GM18517 (cell line): ENCODE measurements around the gene DHRS3.

Experiments
- ATAC-seq: cut with Tn5 transposase; IDR thresholded peaks from one replicate; pipeline ENCODE4 v1.9.1; 2021; ENCODE audit warnings: mild to moderate bottlenecking, moderate library complexity; ENCODE audit not compliant: unreplicated experiment

DHRS3 gene

DNA sequence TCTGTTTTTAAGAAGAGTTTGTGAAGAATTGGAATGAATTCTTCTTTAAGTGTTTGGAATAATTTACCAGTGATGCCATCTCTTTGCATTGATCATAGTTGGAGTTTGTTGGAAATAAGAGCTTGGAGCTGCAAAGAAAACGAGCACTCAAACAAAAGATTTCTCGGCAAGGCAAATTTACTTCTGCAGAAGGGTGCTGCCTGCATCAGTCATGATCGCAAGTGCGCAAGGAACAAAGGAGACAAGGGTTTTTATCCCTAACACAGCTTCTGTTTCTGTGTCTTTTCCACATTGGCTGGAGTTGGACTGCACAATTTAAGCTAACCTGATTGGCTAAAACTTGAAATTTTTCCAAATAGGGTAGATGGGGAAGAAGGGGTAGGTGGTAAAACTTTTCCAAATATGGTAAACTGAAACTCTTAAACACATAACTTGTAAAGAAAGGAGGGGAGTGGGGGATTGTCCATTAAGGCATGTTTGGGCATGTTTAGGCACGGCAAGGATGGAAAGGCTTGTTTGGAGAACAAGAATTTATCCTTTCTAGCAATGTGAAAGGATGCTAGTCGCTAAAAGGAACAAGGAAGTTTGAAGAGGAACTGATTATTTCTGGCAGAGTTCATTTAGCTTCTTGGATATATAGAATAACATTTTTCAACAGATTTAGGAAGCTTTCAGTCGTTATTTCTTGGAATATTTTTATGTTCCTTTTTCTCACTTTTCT lies 22.4 kb upstream of the DHRS3 start:
- ATAC-seq = no peak

- ATAC-seq = no peak
These were observed 19.7 kb upstream of the DHRS3 start for GRCh38 chr1:12637693-12638092.

GRCh38 chr1:12636098-12636950 lies 18.3 kb upstream of the DHRS3 start:
- ATAC-seq = no peak

DNA sequence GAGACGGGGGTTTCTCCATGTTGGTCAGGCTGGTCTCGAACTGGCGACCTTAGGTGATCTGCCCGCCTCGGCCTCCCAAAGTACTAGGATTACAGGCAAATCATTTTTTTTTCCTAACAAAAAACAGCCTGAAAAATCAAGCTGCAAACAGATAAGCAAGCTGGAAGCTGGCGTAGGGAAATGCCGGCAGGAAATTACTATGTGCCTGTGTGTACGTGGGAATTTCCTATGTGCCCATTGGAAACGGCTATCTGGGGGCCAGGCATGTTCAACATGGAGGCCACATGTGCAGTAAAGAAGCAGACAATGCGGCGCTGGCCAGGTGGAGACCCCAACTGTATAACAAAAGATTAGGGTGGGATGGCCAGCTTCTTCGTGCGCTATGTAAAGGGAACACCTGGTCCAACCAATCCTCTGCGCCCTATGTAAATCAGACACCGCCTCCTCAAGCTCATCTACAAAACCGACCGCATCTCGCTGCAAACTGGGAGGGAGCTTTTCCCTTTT lies 16.7 kb upstream of the DHRS3 start:
- ATAC-seq = no peak

GRCh38 chr1:12634156-12634555 lies 16.1 kb upstream of the DHRS3 start:
- no peak for ATAC-seq

- ATAC-seq = no peak
These were observed 13.6 kb upstream of the DHRS3 start for GRCh38 chr1:12631571-12631970.

- no peak for ATAC-seq
These were observed 13.0 kb upstream of the DHRS3 start for GRCh38 chr1:12630946-12631530.

- no peak for ATAC-seq
These were observed 12.2 kb upstream of the DHRS3 start for GRCh38 chr1:12629985-12630760.

GRCh38 chr1:12629511-12629956 lies 11.5 kb upstream of the DHRS3 start:
- no peak for ATAC-seq

DNA sequence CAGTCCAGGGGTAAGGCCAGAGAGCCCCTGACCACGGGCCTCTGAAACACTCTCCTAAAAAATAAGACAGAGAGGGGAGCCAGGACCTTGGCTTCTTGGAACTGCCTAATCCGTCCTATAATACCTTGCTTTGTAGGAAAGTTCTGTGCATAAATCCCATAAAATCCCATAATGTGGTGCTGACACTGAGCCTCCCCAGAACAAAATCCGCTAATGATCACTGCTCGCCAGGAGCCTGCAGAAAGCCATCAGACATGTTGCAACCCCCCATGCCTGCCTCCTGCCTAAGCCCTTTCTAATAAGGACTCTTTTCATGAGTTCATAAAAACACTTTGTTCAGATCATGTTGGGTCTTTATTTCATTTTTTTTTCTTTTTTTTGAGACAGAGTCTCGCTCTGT lies 9.3 kb upstream of the DHRS3 start:
- ATAC-seq = no peak

GRCh38 chr1:12626888-12627287 lies 8.9 kb upstream of the DHRS3 start:
- no peak for ATAC-seq

DNA sequence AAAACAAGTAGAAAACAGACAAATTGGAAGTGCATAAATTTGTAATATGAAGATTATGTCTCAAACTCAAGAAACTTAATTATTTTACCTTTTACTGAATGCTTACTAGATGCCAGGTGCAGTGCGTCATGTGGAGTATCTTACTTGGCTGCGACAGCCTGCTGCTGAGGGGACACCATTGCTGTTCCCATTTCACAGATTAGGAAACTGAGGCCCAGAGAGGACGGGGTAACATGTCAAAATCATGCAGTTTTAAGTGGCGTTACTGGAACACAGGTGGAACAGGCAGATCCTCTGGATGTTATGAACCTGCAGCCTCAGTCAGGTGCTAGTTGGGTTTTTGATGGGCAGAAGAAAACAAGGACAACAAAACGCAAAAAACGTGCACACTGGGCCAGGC lies 7.3 kb upstream of the DHRS3 start:
- no peak for ATAC-seq

- no peak for ATAC-seq
These were observed 4.5 kb upstream of the DHRS3 start for GRCh38 chr1:12622506-12622905.

DNA sequence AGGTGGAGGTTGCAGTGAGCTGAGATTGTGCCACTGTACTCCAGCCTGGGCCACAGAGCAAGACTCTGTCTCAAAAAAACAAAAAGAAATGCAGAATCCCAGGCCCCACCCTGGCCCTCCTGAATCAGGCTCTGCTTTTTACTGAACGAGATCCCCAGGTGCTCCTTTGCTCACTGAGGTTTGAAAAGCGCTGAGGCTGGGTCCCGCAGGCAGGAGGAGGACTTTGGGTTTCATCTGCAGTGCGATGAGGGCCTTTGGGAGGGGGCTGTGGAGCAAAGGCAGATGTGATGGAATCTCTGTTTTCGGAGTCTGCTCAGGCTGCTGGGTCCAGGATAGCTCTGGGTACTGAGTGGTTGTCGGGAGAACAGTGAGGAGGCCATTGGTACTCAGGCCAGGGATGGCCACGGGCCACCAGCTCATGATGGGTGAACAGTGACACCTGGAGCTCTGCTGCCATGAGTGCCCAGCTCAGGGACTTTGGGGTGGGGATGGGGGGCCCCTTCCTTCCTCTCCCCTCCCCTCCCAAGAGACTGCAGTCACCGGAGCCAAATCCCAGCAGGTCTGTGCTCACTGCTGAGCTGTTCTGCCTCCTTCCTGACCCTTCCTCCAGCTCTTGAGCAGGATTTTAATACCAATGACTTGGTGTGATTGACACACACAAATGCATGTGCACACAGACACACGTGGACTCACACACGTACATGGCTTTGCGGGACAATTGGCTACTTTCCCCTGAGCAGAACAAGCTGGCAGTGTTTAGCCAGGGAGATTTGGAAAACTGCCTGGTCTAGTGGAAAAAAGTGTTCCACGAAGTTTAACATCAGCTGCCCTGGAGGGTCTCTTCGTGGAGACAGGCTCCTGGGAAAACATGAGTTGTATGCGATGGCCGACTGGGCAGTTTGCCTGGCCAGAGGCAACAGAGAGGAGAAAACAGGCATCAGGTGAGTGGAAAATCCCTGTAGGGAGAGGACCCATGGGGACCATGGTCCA lies 3.6 kb upstream of the DHRS3 start:
- no peak for ATAC-seq

DNA sequence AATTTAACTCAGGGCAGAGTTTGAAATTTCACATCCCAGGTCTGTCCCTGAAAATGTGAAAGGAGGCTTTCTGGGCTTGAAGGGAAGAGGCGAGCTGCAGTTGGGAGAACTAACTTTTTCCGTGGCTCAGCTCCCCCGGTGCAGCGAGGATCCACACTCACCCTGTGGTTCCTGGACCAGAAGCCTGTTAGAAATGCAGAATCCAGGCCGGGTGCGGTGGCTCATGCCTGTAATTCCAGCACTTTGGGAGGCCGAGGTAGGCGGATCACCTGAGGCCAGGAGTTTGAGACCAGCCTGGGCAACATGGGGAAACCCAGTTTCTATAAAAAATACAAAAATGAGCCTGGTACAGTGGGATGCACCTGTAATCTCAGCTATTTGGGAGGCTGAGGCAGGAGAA lies 2.9 kb upstream of the DHRS3 start:
- no peak for ATAC-seq

- no peak for ATAC-seq
These were observed 2.5 kb upstream of the DHRS3 start for GRCh38 chr1:12620488-12620865.

DNA sequence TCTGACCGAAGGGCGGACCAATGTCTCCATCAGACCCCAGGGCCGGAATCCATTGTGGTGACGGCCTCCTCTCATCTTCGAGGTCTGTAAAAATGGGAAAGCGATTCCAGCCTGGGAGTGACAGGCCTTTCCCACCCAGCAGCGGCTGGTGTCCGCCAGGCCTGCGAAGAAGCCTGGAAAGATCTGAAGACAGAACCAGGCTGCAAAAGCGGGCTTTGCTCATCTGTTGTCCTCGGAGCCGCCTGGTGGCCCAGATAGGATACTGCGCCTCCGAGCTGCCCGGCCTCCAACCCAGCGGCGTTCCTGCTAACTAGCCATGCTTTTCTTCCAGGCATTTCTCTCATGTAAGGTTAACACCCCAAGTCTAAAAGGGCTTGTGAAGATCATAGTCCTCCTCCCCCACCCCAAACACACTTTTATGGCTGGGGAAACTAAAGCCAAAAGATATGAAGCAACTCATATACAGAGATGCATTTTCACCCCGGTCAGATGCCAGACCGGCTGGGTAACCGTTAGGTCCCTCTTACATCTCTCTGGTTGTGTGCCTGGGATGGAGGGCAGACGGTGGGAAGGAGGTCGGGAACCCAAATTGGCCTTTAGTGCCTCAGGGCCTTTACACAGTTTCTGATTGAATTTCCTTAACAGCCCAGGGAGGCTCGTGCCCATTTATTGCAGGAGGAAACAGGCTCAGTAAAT lies 1.9 kb upstream of the DHRS3 start:
- peak; percentile 63 for ATAC-seq

DNA sequence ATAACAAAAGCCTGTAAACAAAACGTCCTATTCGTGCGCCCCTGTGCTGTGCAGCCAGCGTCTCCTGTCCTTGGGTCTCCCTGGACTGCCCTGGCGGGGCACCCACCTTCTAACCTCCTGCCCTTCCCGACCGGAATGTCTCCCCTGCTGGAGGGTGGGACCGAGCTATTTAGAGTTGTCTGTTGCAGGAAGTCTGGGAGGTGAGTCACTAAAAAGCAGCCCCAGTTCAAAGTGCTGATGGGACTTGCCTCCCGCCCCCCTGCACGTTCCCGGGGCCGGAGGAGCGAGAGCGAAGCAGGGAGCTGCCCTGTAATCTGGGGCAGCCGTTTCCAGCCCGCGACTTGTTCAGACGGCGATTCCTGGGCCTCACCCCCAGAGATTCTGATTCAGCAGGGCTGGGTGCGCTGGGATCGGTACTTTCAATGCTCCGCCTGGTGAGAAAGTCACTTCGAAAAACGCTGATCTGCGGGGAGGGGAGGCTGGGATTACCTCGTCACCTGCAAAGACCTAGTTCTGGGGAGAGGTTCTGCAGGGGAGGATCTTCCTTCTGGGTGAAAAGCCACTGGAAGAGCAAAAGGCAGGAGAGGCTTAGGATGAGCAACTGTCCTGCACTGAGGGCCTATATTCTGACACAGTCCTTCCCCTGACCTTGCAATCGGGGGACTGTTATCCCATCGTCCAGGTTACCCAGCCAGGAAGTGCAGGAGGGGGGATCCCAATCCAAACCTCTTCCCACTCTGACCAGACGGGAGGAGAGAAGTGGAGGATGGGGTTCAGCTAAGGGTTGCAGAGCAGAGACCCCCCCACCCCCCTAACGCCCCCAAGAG lies 1.2 kb upstream of the DHRS3 start:
- no peak for ATAC-seq

GRCh38 chr1:12618661-12618964 lies 603 bp upstream of the DHRS3 start:
- ATAC-seq = no peak
